Body of pancreas (tissue), 4 donors: ENCODE measurements around the gene KCNJ11. TPM values are rescaled to one million over a fixed set of nuclear protein-coding genes. Genes with fewer than 3 reads are reported as not detected.

Experiments used
- ATAC-seq: fragments of 150-250 bp; one replicate; pipeline ENCODE4 v1.9.1; 2016
- DNase-seq, 4 donors: peaks; one replicate each; pipeline ENCODE4 v3.0.0-alpha.2; 2019
- H3K27ac ChIP-seq, 4 donors: fragments of 200-600 bp; sonication (generic); 1 replicate in 3 of 4; 2 replicates in 1 of 4; pipeline versions ENCODE4 v1.5.1 to v1.6.1; 2016 to 2019; ENCODE audit warnings: mild to moderate bottlenecking in 1 of 4, mixed read lengths in 1 of 4, moderate library complexity in 1 of 4
- H3K27me3 ChIP-seq, 2 donors: fragments of 200-600 bp; sonication (generic); one replicate each; pipeline ENCODE4 v1.6.0; 2016; ENCODE audit warnings: mild to moderate bottlenecking in 1 of 2
- H3K36me3 ChIP-seq, 2 donors: fragments of 200-600 bp; sonication (generic); replicated peaks in 1 of 2; 2 replicates each; pipeline ENCODE4 v1.5.1; 2016; ENCODE audit warnings: low read depth in 2 of 2; ENCODE audit not compliant: insufficient read depth in 1 of 2
- H3K4me1 ChIP-seq: fragments of 200-600 bp; sonication (generic); one replicate; pipeline ENCODE4 v1.6.0; 2016
- H3K4me3 ChIP-seq, 2 donors: fragments of 200-600 bp; sonication (generic); 1 replicate in 1 of 2; 2 replicates in 1 of 2; pipeline ENCODE4 v1.5.1; 2016 to 2019
- H3K9me3 ChIP-seq, 3 donors: fragments of 200-600 bp; sonication (generic); 1 replicate in 2 of 3; 2 replicates in 1 of 3; pipeline ENCODE4 v1.5.1; 2016
- CTCF ChIP-seq, 7 experiments: fragments of 450-650 bp in 4 of 7; fragments of 200-600 bp in 3 of 7; sonication (generic) in 3 of 7; IDR thresholded peaks; one replicate each; pipeline ENCODE4 v1.5.1; 2016 to 2019; ENCODE audit warnings: antibody characterized with exemption in 7 of 7
- POLR2A ChIP-seq, 3 donors: fragments of 450-650 bp; IDR thresholded peaks; one replicate each; pipeline ENCODE4 v1.6.1; 2016; ENCODE audit warnings: antibody characterized with exemption in 3 of 3, mild to moderate bottlenecking in 2 of 3
- WGBS, 2 donors: methylation state at CpG; one replicate each; pipeline ENCODE4 v1.1.5; 2017; 5-methylcytosine and 5-hydroxymethylcytosine counted together
- intact Hi-C: fragments of 100-400 bp; cut with DNase I; formaldehyde crosslinking; loops from one replicate; pipeline ENCODE4 v1.15.1; 2023
- total RNA-seq, 2 donors: library from RNA; depleted of rRNA; stranded (reverse); fragments of >200 nt; gene quantifications; one replicate each; pipeline ENCODE4 v1.1.0, GENCODE V29; 2016

Gene KCNJ11
- total RNA-seq, 2 donors from 2014 or later, result 7.6 to 39.4 TPM

GRCh38 chr11:17394743-17395390 is 6.4 kb upstream of the KCNJ11 start:
- TF ChIP-seq POLR2A (IDR thresholded peaks at IDR 0.05), result no peak
- TF ChIP-seq CTCF (IDR thresholded peaks at IDR 0.05), result no peak
- Histone ChIP-seq H3K9me3 (no peaks in the 10 kb centered on the region), H3K27me3 (no peaks in the 10 kb centered on the region), H3K4me1 (peaks cover 4% of the 10 kb centered on the region), H3K4me3 (no peak overlapping the region), H3K36me3 (no peaks in the 10 kb centered on the region), H3K27ac (no peak overlapping the region)
- ATAC-seq (no peak), DNase-seq (no peak)
- intact Hi-C loops, result no loop called here
- 84 to 90% methylated on average over 5 to 10 of the region's 10 CpGs for WGBS, 2 donors

GRCh38 chr11:17393472-17393871 is 5.0 kb upstream of the KCNJ11 start:
- Histone ChIP-seq H3K36me3 (no peaks in the 10 kb centered on the region), H3K27ac (no peak overlapping the region), H3K4me3 (no peak overlapping the region), H3K9me3 (no peaks in the 10 kb centered on the region), H3K27me3 (no peaks in the 10 kb centered on the region), H3K4me1 (peaks cover 11% of the 10 kb centered on the region)
- WGBS, 2 donors, result 82% methylated on average over 6 of the region's 6 CpGs; no CpG with 5 or more reads in 1 of the 2 donors
- no peak for DNase-seq
- intact Hi-C loops, result no loop called here
- no peak for ATAC-seq
- TF ChIP-seq CTCF (IDR thresholded peaks at IDR 0.05), result no peak
- no peak for TF ChIP-seq POLR2A (IDR thresholded peaks at IDR 0.05)

GRCh38 chr11:17392872-17393271 is 4.4 kb upstream of the KCNJ11 start:
- DNase-seq, result no peak
- ATAC-seq, result no peak
- no peak overlapping the region for H3K4me3 ChIP-seq
- no peaks in the 10 kb centered on the region for H3K9me3 ChIP-seq
- H3K4me1 ChIP-seq, result peaks cover 16% of the 10 kb centered on the region
- intact Hi-C loops, result no loop called here
- WGBS, 2 donors, result 79 to 81% methylated on average over 13 to 14 of the region's 14 CpGs
- no peaks in the 10 kb centered on the region for H3K27me3 ChIP-seq
- H3K27ac ChIP-seq, result no peak overlapping the region
- H3K36me3 ChIP-seq, result no peaks in the 10 kb centered on the region
- TF ChIP-seq CTCF (IDR thresholded peaks at IDR 0.05) (no peak), POLR2A (IDR thresholded peaks at IDR 0.05) (no peak)

- Histone ChIP-seq H3K9me3 (no peaks in the 10 kb centered on the region), H3K4me1 (peaks cover 17% of the 10 kb centered on the region), H3K27me3 (no peaks in the 10 kb centered on the region), H3K36me3 (no peaks in the 10 kb centered on the region), H3K4me3 (no peak overlapping the region), H3K27ac (no peak overlapping the region)
- TF ChIP-seq POLR2A (IDR thresholded peaks at IDR 0.05), result no peak
- TF ChIP-seq CTCF (IDR thresholded peaks at IDR 0.05), result no peak
- no peak for ATAC-seq
- DNase-seq, result no peak
- WGBS, 2 donors, result 81 to 88% methylated on average over 3 of the region's 3 CpGs
- intact Hi-C loops, result no loop called here
These were observed 3.3 kb upstream of the KCNJ11 start for GRCh38 chr11:17391493-17392355.
